ENCODE results near the gene ALDH6A1.
"Not testable (repeated sequence)": the region's sequence is repeated elsewhere in the genome, so short reads cannot be mapped to it uniquely, and the experiment has no call there.

ALDH6A1 gene

DNA sequence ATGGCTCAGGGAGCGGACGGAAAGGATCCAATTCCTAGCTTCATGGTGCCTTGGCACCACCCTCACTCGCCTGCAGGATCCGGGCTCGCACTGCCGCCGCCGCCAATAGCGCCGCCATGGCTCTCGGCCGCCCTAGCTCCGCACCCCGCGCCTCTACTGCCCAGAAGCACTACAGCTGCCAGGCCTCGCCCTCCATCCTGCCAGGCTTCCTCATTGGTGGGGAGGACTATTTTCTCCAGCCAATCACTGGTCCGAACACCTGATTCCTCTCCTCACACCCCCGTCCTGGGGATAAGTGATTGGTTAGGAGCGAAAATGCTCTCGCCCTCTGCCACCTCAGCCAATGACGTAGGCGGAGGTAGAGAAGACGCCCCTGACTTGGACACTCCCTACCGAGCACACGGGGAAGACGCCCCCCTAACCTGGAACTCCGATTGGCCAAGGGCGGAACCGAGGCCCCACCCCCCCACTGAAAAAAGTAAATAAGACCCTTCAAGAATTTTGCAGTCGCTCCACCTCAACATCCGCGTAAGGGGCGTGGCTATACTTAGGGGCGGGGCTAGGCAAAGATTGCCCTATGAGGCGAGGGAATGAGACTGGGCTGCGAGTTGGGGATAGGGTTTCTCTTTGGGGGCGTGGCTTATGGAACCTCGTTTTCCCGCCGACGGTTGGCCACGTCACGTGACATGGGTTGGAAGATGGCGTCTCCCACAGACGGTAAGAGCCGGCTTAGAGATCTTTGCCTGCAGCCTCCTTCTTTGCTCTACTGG is at the start of gene ALDH6A1, which contains the start of gene LIN52:
Gene ALDH6A1, minus strand, starts transcription at position 177 of the 770 bp plus-strand sequence. Its CDS starts 59 bp downstream, at position 118.
Gene LIN52, plus strand, starts transcription at position 680 of the 770 bp plus-strand sequence. Its CDS starts 19 bp downstream, at position 699.
- DNase-seq = peak; percentile 100

DNA sequence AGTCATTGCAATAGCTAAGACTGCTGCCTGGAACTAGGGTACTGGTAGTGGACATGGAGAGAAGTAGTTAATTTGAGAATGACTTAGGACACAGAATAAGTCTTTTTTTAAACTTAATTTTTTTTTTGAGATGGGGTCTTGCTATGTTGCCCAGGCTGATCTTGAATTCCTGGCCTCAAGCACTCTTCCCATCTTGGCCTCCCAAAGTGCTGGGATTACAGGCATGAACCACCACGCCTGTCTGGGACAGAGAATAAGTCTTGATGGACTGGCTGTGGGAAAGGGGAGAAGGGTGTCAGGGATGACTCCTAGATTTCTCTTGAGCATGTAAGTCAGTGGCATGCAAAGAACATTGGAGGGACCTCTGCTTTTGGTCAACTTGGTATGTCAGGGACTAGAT is 43.4 kb upstream of the ALDH6A1 start:
- DNase-seq = no peak

DNA sequence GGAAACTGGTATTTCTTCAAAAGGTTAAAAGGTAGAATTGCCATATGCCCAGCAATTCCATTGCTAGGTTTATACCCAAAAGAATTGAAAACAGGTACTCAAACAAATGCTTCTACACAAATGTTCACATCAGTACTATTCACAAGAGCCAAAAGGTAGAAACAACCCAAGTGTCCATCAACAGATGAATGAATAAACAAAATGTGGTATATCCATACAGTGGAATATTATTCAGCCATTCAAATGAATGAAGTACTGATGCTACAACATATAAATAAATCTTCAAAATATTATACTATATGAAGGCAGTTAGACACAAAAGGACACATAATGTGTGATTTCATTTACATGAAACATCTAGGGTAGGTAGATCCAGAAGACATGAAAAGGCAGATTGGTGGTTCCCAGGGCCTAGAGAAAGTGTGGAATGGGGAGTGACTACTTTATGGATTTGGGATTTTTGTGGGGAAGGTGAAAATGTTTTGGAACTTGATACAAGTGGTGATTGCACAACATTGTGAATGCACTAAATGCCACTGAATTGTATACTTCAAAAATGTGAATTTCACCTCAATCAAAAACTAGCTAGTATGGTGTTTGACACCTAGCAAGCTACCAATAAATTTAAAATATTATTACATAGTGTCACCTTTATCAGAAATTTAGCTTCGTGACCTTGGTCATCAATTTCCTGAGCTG is 42.2 kb upstream of the ALDH6A1 start:
- DNase-seq = no peak

DNA sequence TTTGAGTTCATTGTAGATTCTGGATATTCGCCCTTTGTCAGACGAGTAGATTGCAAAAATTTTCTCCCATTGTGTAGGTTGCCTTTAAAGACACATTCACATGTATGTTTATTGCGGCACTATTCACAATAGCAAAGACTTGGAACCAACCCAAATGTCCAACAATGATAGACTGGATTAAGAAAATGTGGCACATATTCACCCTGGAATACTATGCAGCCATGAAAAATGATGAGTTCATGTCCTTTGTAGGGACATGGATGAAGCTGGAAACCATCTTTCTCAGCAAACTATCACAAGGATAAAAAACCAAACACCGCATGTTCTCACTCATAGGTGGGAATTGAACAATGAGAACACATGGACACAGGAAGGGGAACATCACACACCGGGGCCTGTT is 41.2 kb upstream of the ALDH6A1 start:
- DNase-seq = not testable (repeated sequence)

DNA sequence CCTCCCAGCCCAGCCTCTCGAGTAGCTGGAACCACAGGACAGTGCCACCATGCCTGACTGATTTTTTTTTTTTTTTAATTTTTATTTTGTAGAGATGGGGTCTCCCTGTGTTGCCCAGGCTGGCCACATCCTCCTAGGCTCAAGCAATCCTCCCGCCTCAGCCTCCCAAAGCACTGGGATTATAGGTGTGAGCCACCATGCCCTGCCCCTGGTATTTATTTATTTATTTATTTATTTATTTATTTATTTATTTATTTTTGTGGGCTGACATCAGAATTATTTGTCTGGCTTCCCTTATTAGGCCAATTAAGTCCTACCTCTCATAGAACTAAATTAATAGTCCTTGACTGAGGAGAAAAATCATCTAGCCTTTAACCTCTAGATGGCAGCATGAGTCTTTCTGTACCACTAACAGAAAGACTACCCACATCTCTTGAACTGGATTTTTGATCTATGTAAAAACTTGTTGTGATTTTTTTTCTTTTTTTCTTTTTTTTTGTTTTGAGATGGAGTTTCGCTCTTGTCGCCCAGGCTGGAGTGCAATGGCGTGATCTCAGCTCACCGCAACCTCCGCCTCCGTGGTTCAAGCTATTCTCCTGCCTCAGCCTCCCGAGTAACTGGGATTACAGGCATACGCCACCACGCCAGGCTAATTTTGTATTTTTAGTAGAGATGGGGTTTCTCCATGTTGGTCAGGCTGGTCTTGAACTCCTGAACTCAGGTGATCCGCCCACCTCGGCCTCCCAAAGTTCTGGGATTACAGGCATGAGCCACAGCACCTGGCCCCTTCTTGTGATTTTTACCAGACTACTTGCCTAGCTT is 27.4 kb upstream of the ALDH6A1 start:
- not testable (repeated sequence) for DNase-seq

DNA sequence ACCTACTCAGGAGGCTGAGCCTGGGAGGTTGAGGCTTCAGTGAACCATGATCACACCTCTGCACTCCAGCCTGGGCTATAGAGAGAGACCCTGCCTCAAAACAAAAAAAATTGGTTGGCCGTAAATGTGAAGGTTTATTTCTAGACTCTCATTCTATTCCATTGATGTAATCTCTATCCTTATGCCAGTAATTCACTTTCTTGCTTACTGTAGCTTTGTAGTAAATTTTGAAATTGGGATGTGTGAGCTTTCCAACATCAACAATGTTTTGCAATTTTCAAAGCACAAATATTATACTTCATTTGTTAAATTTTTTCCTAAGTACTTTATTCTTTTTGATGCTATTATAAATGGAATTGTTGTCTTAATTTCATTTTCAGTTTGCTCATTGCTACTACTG is 25.1 kb upstream of the ALDH6A1 start:
- no peak for DNase-seq

DNA sequence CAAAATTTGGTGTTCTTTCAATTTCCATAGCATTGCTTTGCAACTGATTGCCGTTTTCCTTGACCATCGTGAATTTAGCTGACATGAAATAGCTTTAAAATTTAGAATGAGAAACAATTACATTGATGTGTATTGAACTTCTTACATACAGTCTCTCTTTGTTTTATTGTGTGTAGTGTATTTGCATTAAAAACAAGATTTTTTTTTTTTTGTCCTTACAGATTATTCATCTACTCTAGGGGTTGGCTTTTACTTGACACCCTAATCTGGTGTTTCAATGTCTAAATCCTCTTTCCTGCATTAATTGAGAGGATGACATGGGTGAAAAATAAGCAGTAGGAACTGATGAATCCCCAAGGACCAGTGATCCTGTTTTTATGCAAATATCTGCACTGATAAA is 21.1 kb upstream of the ALDH6A1 start:
- DNase-seq = no peak

DNA sequence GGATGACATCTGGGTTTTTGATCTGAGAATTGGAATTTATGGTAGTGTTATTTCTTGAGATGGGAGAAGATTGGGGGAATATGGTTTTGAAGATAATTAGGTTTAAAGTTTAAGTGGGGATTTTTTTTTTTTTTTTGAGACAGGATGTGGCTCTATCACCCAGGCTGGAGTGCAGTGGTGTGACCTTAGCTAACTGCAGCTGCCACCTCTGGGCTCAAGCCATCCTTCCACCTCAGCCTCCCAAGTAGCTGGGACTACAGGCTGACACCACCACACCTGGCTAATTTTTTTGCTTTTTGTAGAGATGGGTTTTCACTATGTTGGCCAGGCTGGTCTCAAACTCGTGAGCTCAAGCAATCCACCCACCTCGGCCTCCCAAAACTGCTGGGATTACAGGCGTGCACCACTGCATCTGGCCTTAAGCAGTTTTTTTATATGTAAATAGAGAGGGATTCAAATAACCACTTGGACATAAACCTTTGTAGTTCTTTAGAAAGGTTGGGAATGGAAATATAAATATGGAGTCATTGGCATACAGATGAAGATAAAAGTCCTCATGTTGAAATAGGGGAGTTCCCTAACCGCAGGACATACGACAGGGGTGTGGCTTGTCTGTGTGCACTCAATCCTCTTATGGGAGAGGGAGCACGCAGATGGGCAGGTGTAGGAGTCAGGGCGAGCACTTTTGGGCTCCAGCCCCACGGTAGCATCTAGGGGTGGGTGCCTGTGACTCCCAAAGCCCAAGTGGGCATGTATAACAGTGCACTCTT is 5.2 kb upstream of the ALDH6A1 start:
- DNase-seq = no peak

DNA sequence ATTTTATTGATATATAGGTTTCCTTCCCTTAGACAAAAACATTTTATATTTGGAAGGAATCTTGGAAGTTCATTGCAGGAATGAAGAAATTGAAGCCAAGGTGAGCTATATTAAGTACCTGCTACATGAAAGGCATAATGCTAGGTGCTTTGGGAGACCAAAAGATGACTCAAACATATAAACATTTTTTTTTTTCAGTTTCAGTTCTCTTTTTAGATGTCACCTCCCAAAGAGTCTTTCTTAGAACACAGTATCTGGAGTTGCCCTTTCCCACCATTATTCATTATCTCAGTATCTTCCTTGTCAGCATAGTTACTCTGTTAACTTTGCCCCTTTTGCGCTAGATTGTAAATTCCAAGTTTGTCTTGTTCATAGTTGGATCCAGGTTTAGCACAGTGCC is 1.6 kb upstream of the ALDH6A1 start:
- DNase-seq = no peak

DNA sequence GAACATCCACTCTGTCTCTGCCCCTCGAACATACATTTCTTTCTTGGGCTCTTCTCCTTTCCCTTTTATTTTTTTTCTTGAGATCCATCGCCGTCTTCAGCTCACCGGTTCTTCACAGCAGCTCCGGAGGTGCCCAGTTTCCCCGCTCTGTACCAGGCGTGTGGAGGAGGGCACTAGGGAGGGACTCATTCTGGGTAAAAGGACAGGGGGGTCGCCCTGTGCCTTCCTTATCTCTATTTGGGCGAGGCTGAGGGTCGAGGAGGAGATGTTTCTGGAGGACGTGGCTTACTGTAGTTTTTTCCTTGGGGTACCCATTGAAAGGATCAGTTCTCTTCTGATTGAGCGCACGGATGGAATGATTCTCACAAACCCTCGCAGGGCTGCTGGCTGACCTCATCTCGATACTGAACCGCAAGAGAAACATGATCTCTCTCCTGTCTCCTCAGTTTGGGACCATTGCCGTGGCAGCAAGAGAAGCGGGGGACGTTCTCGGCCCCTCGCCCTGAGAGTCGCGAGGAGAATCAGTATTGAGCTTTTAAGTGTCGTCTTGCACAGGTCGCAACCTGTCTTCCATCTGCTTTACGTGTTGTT is 889 bp upstream of the ALDH6A1 start:
- no peak for DNase-seq

DNA sequence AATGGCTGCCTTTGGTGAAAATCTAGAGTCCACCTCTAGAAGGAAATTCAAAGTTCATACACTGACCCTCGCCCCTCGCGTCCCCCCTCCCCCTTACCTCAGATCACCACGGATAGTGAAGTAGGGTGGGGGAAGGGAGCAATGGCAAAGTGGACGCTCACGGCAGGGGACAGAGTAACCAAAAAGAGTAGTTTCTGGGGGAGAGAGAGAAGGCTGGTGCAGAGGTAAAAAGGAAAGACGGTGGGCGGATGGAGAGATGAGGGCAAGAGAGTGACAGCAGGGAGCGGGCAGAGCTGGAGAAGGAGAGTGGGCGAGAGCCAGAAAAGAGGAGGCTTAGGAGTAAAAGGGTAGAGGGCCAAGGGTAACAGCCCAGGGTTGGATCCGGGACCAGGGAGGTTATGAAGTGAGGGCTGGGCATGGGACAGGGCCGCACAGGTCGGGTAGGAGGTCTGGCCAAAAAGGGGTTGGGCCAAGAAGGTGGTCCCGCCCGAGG is 423 bp downstream of the ALDH6A1 start:
- no peak for DNase-seq

DNA sequence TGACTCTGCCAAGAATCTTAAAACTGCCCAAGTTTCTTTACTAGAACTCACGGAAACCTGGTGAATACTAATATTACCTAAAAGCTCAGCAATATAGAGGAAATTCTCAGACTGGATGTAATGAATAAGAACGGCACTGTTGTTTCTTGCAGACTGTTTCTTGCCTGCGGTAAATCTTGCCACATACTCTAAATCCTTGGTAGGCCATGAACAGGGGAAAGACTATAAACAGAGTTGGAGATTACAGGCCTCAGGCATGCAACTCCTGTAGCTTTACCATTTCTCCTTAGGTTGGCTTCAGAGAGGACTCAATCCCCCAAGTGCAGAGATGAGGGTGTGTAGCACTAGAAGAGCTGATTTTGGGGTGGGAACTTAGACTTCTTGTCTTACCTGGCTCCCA is 1.1 kb downstream of the ALDH6A1 start:
- no peak for DNase-seq

DNA sequence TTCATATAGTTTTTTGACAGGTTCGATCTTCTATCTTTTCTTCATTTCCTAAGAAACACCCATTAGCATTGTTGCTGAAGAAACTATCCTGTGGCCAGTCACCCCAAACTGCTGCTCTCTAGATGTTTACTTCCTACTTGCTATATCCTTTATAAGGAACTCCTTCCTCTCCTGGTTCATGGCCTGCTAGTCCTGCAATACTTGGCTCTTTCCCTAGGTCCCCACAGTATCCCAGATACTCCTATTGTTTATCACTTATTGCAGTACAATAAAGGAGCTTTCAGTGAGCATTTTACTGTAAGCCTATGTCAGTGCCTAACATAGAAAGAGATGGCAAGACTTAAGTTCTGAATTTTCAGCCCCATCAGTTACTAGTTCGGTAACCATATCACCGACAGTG is 2.8 kb downstream of the ALDH6A1 start:
- DNase-seq = no peak

DNA sequence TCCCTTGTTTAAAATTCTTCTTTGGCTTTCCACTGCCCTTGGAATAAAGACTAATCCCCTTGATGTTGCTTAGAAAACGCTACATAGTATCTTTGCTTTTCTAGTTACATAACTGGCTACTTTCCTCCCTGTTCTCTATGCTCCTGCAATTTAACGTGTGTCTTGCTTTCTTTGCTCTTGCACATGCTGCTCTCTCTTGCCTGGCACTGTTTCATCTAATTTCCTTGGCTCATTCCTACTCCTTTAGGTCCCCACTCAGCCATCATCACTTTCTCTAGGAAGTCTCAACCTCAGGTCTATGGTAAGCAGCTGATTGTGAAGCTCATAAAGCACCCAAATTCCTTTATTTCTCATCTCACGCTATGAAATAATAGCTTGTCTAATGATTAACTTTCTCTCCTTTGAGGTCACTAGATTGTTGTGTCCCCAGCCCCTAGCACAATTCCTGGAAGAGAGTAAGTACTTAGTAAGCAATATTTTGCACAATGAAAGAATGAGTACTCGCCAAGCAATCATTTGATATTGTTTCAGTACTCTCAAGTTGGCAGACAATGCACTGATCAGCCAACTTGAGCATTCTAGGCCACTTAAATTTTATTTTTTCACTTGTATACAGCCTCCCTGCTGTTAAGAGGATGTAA is 3.3 kb downstream of the ALDH6A1 start:
- DNase-seq = no peak

DNA sequence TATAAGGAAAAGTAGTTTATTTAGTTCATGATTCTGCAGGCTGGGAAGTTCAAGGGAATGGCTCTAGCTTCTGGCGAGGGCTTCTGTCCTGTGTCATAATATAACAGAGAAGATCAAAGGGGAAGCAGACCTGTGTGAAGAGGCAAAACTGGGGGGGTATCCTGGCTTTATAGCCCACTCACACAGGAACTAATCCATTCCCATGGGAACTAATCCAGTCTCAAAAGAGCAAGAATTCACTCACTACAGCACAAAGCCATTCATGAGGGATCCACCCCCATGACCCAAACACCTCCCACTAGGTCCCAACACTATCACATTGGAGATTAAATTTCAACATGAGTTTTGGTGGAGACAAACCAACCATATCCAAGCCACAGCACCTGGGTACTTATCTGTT is 6.9 kb downstream of the ALDH6A1 start:
- no peak for DNase-seq

DNA sequence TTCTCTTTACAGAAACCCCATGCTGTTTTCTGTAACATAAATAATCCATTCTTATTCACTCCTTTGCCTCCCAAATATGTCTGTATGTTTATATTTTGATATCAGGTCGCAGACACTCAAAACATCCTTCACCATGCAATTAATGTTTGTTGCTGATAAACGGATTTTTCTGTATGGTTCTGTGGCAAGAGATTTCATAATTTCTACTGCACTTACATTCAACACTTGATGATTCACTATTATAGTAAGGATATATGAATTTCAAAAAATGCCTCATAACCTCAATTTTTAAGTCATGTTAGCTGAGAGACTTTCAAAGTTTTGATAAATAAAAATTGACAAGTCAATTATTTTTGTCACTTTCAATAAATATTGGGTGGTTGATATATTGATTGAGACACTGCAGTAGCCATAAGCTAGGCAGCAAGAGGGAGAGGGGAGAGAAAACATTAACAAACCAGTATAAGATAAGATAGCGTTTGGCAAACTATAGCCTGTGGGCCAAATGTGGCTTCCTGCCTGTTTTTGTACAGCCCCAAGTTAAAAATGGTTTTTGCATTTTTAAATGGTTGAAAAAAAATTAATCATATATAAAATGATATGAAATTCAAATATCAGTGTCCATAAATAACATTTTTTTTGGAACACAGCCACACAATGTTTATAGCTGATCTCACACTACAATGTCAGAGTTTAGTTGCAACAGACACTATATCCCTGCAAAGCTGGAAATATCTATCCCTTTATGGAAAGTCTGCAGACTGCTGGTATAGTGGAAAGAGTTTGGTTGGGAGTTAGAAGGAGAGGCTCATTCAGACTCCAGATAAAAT is 18.3 kb downstream of the ALDH6A1 start:
- DNase-seq = no peak

DNA sequence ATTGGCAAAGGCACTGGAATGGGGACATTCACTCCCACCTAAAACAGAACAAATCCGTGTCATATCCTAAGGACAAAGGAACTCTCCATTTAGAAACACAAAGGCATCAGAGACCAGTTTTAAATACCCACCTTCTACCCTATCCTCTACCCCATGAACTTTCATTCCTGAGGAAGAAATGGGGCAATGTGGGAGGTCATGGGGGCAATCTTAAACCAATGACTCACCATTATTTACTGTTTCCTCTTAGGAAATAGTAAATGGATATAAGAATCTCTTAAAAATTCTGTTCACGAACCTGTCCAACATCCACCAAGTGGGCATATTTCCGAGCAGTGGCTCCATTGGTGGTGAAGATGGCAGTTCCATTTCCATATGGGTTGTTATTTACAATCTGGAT is 19.4 kb downstream of the ALDH6A1 start:
- DNase-seq = no peak

DNA sequence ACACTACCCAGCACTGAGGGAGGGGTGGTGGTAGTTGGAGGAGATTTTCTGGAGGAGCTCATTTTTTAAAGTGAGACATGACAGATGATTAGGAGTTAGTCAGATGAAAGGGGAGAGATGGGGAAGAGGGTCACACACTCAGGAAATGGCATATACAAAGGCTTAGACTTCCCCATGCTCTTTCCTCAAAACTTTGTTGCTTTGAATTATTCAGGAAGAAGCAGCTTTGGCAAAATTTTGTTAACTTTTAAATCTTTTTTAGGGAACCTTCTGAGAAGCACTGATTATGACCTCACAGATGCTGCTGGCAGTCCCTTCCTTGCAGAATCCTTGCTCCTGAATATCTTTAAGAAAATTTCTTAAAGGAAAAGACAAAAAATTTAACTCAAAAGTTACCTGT is 19.8 kb downstream of the ALDH6A1 start:
- DNase-seq = no peak

DNA sequence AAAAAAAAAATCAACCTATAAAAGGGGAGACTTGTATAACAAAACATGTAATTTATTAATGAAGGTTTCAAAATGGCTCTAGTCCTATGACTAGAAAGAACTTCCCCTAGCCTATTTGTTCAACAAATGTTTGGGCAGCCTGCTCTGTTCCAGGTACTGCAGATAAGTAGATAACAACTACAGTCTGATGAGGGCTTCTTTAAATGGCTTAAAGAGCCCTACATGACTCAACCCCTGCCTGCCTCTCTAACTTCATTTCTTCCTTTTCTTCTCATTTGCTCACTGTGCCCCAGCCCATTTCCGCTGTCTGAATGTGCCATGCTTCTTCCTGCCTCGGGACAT is 21.5 kb downstream of the ALDH6A1 start:
- no peak for DNase-seq

DNA sequence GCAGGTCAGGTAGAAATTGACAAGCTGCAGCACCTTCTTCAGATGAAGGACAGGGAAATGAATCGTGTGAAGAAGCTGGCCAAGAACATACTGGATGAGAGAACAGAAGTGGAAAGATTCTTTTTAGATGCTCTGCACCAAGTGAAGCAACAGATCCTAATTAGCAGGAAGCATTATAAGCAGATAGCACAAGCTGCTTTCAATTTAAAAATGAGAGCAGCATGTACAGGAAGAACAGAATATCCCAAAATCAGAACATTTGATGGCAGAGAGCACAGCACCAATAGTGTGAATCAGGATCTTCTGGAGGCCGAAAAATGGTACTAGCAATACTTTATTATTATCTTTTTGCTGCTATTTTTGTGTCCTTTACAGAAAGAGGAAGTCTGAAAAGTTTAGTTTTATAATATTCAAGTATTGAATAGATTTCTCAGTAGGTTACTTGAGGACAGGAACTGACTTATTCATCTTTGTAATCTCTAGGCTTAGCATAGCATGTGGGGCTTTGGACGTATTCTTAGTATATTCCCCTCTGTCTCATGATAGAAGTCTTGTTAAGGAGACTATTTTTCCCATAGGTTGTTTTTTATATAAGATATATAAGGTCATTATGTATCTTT is 34.3 kb downstream of the ALDH6A1 start:
- no peak for DNase-seq

All from CD4-positive, alpha-beta T cell treated with Interferon gamma for 1 hour (primary cell).